ENCODE results near the gene GNAS-AS1. TPM values are rescaled to one million over a fixed set of nuclear protein-coding genes. Genes with fewer than 3 reads are reported as not detected.

The GNAS-AS1 gene
- total and polyA plus RNA-seq, 2 experiments from 2014 or later: 12.3 to 15.0 TPM

- TF ChIP-seq ZNF462 (CRISPR knock-in tag; IDR thresholded peaks at IDR 0.05) (no peak), ZNF114 (CRISPR knock-in tag; IDR thresholded peaks at IDR 0.05) (no peak), EZH2phosphoT487 (IDR thresholded peaks at IDR 0.05; ENCODE audit: unreplicated experiment) (no peak), NANOG (IDR thresholded peaks at IDR 0.05; ENCODE audit: borderline replicate concordance) (no peak), REST (IDR thresholded peaks at IDR 0.05; ENCODE audit: unreplicated experiment) (no peak), STAT1 (IDR thresholded peaks at IDR 0.05; ENCODE audit: unreplicated experiment) (no peak)
These were observed 20.9 kb upstream of the GNAS-AS1 start (continued) for GRCh38 chr20:58871533-58872102.
